Measurements from ENCODE around the gene TARDBP.
"Not testable (repeated sequence)": the region's sequence is repeated elsewhere in the genome, so short reads cannot be mapped to it uniquely, and the experiment has no call there.

The TARDBP gene

DNA sequence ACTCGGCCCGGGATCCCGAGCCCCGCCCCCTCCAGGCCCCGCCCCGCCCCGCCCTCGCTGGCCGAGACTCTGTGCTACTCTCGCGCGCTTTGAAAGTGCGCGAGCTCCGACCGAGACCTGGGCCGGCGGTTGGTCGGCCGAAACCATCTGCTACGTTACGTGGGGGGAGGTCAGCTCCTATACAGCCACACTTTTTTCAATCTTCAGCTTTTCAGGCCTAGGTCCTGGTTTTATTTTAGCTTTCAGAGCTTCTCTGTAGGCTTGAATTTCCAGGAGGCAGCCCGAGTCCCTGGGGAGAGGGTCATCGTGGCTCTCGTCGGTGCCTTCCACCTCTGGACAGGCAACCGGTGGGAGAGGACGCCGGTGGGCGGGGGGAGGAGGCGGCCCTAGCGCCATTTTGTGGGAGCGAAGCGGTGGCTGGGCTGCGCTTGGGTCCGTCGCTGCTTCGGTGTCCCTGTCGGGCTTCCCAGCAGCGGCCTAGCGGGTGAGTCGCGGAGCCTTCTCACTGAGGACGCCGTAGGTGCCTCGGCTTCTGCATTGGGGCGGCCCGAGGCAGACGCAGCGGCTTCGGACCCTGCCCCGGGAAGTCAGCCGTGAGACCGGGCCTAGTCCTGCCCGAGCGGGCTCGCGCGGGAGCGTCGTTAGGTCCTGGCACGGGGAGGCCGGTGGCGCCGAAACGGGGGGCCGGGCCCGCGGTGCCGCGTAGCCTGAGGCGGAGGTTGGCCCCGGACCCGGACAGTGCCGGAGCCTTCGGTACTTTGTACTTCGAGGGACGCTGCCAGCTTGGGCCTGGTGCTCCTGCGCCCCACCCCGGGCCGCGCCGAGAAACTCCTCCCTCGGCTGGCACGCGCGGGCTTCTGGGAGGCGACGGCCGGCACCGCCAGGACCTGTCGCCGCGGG lies at the start of gene TARDBP:
TSS of gene TARDBP (plus strand) at position 395 of the 900 bp plus-strand sequence. CDS start 1,074 bp downstream, outside the sequence.
- DNase-seq (ENCODE audit: low read depth): peak; percentile 83

- no peak for DNase-seq (ENCODE audit: low read depth)
Observed at GRCh38 chr1:10965546-10966226, 46.8 kb upstream of the TARDBP start.

DNA sequence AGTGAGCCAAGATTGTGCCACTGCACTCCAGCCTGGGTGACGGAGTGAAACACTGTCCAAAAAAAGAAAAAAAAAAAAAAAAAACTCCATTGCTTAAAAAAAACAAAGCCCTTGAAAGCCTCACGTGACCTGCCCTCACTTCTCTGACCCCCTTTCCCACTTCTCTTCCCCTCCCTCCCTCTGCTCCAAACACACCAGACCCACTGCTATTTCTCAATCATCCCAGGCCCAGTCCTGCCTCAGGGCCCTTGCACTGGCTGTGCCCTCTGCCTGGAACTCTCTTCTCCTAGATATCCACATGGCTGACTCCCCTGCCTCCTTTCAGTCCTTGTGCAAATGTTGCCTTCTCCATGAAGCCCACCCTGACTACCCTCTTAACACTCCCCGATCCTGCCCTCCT lies 45.4 kb upstream of the TARDBP start:
- no peak for DNase-seq (ENCODE audit: low read depth)

- no peak for DNase-seq (ENCODE audit: low read depth)
Observed at GRCh38 chr1:10968411-10968826, 44.0 kb upstream of the TARDBP start.

GRCh38 chr1:10969267-10969970 lies 43.0 kb upstream of the TARDBP start:
- DNase-seq (ENCODE audit: low read depth): no peak

DNA sequence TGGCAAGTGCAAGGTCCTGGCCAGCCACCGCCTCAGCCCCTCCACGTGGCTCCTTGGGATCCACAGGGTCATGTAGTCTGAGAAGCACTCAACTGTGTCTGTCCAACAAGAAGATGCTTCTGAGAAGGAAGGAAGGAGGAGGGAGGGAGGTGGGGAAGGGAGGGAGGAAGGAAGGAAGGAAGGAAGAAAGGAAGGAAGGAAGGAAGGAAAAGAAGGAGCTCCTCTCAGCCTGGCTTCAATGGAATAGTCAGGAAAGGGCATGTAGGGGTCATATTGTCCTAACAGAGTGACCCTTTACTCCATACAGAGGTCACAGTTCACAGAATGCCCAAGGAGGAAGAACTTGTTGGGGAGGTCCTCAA lies 42.5 kb upstream of the TARDBP start:
- DNase-seq (ENCODE audit: low read depth): no peak

DNA sequence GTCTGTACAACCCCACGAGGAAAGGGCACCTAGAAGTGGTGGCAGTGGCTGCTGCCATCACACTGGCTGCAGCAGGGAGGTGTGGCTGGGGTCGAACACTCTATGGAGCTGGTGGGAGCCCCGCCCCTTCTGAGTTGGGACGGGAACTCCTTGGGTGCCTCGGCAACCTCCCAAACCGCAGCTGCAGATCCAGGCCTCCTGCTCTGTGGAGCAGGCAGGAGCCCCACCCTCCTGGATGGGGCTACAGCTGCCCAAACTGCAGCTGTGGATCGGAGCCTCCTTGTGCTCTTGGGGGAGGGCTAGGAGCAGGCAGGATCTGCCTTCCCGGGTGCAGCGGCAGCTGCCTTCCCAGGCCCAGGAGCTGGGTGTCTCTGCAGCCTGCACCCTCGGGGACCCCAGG lies 38.9 kb upstream of the TARDBP start:
- no peak for DNase-seq (ENCODE audit: low read depth)

DNA sequence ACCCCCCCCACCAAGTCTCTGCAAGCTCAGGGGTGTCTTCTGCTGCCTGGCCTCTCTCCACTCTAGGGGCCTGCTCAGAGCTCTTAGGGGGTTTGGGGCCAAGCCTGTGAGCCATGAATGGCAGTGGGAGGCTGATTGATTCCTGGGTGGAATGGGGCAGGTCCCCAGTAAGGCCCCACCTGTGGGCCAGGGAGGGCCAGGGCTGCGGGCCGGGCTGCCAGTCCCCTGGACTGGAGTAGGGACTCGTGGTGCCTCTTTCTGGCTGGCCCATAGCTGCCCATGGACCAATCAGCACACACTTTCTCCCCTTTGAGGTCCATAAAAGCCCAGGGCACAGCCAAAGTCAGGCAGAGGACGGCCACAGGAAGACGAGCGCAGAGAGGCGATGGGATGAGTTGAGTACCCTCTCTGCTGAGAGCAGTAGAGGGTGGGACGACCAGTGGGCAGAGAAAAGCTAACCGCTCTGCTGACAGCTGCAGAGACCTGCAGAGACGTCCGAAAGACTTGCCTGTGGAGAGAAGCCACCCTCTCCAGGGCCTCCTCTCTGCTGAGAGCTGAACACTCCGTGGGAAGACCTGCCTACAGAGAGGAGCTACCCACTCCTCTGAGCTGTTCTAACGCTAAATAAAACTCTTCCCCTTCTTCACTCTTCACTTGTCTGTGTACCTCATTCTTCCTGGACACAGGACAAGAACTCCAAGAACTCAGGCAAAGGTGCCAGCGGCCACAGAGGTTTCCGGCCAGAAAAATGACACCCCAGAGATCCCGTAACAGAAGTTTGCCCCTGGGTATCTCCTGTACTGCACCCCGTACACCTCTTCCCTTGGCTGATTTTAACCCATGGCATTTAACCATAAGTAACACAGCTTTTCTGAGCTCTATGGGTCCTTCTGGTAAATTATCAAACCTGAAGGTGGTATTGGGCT lies 38.2 kb upstream of the TARDBP start:
- DNase-seq (ENCODE audit: low read depth): no peak

DNA sequence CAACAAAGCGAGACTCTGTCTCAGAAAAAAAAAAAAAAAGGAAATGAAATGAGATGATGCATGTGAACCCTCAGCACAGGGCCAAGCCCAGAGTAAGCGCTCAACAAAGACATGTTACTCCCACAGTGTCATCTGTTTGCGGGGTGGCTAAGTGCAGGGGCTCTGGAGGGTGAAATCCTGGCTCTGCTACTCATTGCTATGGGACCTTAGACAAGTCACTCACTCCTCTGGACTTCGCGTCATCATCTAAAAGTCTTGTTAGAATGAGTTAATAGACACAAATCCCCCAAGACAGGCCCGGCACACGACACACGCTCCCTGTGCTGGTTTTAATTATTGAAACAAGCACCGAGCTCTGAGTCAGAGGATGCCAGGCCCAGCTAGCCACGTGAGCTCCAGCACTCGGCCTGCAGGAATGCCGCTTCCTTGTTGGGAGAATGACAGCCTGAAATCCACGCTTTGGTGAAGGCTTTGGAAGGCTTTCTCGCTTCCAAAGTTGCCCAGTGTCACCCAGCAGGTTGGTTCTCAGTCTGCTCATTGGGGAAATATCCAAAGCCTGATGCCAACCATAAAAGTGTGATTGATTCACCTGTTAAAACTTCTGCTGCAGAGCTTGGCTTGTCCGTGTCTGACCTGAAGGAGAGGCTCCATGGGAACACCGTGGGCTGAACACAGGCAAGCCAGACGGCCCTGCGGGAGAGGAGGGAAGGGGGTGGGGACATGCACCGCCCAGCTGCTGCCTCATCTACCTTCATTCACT lies 36.7 kb upstream of the TARDBP start:
- DNase-seq (ENCODE audit: low read depth): no peak

DNA sequence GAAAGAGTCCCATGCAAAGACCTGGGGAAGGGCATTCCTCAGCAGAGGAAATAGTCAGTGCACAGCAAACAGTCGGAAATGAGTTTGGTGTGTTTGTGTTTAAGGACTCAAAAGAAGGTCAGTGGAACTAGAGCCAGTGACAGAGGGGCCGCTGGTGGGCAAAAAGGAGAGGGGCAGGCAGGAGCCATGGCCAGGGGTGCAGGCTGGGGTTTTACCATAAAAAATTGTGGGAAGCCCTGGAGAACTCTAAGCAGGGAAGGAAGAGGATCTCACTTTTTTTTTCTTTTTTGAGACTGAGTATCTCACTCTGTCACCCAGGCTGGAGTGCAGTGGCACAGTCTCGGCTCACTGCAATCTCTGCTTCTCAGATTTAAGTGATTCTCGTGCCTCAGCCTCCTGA lies 33.7 kb upstream of the TARDBP start:
- no peak for DNase-seq (ENCODE audit: low read depth)

GRCh38 chr1:10979483-10979920 lies 33.0 kb upstream of the TARDBP start:
- DNase-seq (ENCODE audit: low read depth): no peak

DNA sequence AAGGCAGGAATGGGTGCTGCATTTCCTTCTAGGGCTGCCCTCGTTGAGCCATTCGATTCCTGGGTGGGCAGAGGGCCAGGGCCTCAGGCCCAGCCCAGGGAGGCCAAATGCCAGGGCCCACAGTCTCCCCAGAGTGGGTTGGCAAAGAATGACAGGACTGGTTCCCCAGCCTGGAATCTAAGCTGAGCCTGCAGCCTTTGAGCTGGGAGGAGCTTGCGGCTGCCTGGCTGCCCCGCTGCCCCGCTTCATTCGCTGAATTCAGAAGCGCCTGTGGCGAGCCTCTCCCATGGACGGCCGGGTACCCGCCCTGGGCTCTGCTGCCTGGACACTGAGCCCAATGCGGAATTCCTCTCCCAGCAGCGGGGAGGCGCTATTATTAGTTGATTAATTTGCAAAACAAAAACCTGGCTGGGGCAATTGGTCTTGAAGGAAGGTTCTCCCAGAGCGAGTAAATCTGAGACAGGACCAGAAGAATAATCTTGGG lies 32.3 kb upstream of the TARDBP start:
- no peak for DNase-seq (ENCODE audit: low read depth)

DNA sequence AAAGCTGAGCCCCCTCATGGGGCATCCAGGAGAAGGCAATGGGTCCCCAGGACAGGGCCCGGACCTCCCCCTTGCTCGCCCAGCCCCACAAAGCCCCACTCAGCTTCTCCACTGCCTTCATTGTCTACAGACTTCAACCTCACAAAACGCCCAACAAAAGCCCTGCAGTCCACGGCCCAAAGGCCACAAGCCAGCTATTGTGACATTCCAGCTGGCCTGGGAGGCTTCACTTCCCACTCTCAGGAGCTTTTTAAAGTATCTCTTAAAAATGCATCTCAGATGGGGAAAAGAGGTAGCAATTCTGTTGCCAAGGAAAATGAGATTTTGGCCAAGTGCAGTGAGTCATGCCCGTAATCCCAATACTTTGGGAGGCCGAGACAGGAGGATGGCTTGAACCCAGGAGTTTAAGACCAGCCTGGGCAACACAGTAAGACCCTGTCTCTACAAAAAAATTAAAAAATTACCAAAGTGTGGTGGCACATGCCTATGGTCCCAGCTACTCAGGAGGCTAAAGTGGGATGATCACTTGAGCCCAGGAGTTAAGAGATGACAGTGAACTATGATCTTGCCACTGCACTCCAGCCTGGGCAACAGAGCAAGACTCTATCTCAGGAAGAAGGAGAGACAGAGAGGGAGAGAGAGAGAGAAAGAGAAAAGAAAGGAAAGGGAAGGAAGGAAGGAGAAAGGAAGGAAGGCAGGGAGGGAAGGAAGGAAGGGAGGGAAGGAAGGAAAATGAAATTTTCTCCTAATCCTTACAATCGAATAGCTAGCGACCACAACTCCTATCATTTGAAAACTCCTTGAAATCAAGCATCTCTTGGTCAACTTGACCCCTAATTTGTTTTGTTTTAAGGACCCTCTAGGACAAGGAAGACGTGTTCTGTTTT lies 31.4 kb upstream of the TARDBP start:
- DNase-seq (ENCODE audit: low read depth): no peak

DNA sequence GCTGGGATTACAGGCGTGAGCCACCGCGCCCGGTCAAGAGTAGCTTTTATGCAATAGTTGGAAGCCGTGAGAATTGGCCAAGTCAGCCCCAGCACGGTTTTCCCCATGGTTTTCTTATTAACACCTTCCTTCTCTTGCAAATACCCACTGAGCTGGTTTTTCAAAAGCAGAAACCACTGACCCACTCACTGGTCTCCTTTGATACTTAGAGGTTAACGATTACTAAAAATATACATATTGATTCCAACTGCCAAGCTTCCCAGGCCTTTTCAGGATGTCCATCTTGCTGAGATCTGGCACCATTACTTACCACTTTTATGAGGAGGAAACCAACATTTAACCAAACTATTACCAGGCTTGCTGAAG lies 25.9 kb upstream of the TARDBP start:
- DNase-seq (ENCODE audit: low read depth): no peak

DNA sequence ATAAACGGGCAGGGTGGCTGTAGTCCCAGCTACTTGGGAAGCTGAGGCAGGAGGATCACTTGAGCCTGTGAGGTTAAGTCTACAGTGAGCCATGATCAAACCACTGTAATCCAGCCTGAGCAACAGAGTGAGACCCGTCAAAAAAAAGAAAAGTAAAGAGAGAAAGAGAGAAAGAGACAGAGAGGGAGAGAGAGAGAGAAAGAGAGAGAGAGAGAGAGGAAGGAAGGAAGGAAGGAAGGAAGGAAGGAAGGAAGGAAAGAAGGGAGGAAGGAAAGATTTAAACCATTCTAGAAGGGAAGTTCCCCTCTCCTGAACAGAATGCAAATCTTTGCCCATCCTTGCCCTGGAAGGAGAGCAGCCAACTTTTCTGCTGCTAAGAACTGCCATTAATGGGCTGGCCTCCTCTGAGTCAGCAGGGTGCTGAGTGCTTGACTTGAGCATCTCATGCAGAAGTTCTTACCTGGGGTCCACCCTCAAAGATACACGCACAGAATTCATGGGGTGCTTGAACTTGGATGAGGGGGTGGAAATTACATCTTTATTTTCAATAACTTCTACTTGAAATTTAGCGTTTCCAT lies 24.5 kb upstream of the TARDBP start:
- DNase-seq (ENCODE audit: low read depth): no peak

GRCh38 chr1:10989095-10989494 lies 23.4 kb upstream of the TARDBP start:
- no peak for DNase-seq (ENCODE audit: low read depth)

DNA sequence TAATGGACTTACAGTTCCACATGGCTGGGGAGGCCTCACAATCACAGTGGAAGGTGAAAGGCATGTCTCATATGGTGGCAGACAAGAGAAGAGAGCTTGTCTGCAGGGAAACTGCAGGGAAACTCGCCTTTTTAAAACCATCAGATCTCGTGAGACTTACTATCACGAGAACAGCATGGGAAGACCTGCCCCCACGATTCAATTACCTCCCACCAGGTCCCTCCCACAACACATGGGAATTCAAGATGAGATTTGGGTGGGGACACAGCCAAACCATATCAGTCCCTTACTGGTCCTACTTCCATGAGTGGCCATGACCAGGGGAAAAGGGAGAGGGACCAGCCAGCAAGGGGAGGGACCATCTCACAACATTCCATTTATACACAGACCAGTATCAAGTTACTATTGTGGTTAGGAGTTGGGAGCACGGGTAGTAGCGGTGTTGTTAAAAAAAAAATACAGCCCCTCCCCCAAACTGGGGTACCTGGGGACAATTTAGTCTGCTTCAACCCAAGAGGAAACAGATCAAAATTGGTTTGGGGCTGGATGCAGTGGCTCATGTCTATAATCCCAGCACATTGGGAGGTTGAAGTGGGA lies 22.4 kb upstream of the TARDBP start:
- not testable (repeated sequence) for DNase-seq (ENCODE audit: low read depth)

DNA sequence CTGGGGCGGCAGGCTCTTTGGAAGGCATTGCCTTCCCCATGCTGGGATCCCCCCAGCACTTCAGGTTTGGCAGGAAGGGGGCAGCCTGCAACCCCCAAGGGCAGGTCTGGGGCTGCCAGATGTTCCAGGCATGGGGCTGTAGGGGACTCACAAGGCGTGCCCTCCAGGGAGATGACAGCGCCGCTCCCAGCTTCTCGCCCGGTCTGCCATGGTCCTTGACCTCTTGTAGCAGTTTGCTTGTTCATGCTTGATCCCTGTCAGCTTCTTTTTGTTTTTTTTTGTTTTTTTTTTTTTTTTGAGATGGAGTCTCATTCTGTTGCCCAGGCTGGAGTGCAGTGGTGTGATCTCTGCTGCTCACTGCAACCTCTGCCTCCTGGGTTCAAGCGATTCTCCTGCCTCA lies 21.6 kb upstream of the TARDBP start:
- no peak for DNase-seq (ENCODE audit: low read depth)

DNA sequence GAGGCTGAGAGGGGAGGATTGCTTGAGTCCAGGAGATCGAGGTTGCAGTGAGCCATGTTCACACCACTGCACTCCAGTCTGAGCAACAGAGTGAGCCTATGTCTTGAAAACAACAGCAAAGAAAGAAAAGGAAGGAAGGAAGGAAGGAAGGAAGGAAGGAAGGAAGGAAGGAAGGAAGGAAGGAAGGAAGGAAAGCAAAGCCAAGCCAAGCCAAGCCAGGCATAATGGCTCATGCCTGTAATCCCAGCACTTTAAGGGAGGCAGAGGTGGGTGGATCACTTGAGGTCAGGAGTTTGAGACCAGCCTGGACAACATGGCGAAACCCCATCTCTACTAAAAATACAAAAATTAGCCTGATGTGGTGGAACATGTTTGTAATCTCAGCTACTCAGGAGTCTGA lies 20.4 kb upstream of the TARDBP start:
- not testable (repeated sequence) for DNase-seq (ENCODE audit: low read depth)
